ENCODE data around the gene HDHD2. TPM values are rescaled to one million over a fixed set of nuclear protein-coding genes. Genes with fewer than 3 reads are reported as not detected.
"Not testable (repeated sequence)": the region's sequence is repeated elsewhere in the genome, so short reads cannot be mapped to it uniquely, and the experiment has no call there.

The HDHD2 gene
- polyA plus RNA-seq, 3 donors, result 10.6 to 38.1 (median 30.6) TPM

DNA sequence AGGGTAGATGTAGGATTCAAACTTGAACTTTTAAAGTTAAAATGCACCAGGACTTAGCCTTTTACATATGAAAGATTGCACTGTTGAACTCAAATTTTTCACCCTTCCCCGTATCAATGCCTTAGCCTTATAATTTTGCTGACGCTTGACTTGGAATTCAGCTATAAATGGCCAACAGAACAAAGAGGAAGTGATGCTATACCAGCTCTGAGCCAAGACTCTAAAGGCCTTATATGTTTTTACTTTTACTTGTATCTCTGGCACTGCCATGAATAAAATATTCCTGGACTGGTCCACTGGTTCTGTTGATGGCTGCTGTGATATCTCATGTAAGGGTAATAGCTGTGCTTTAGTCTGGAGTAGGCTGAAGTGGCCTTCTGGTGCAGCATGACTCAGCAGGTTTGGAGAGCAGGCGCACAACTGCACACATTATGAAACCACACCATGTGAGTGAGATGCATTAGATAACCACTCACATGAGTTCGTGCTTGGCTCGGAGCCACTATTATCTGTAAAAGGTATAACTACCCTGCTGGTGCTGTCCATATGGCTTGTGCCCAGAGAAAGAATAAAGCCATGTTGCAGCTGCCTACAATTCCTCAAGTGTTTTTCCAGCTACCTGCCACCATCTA lies 34.2 kb upstream of the HDHD2 start:
- peak; percentile 13 to 46 (median 26) for DNase-seq

DNA sequence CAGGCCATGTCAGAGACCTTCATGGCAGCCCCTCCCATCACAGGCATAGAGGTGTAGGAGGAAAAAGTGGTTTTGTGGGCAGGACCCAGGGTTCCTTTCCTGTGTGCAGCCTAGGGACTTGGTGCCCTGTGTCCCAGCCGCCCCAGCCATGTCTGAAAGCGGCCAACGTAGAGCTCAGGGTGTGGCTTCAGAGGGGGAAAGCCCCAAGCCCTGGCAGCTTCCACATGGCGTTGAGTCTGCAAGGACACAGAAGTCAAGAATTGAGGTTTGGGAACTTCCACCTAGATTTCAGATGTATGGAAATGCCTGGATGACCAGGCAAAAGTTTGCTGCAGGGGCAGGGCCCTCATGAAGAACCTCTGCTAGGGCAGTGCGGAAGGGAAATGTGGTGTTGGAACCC lies 31.9 kb upstream of the HDHD2 start:
- H3K36me3 ChIP-seq (replicated peaks in 1 of 2; ENCODE audit: control insufficient read depth in 1 of 2, insufficient read depth in 2 of 2, low read length in 2 of 2); H3K4me3 ChIP-seq (replicated peaks in 1 of 3; ENCODE audit: low read depth in 2 of 3, low read length in 3 of 3); H4K20me1 ChIP-seq (ENCODE audit: insufficient read depth, low read length); H3K4me1 Mint-ChIP-seq; H2AFZ ChIP-seq (ENCODE audit: insufficient read depth, low read depth, low read length, poor library complexity, severe bottlenecking); H3K27me3 ChIP-seq (ENCODE audit: control insufficient read depth in 2 of 2, insufficient read depth in 2 of 2, low read length in 2 of 2); H3K4me2 ChIP-seq (replicated peaks; ENCODE audit: extremely low read depth, low read length, poor library complexity, severe bottlenecking); H3K27ac ChIP-seq (ENCODE audit: low read depth in 1 of 2, low read length in 2 of 2); H3K79me2 ChIP-seq (ENCODE audit: insufficient read depth, low read length); H3K4me3 Mint-ChIP-seq; DNase-seq; H3K36me3 Mint-ChIP-seq; intact Hi-C loops (cut with micrococcal nuclease); H3K27ac Mint-ChIP-seq; H3K4me1 ChIP-seq (ENCODE audit: control insufficient read depth in 1 of 2, insufficient read depth in 2 of 2, low read length in 2 of 2); H3K9ac ChIP-seq (ENCODE audit: insufficient read depth, low read length, poor library complexity, severe bottlenecking): not testable (repeated sequence)
- WGBS (ENCODE audit: insufficient coverage), result 91% methylated on average over 5 of the region's 5 CpGs
- H3K9me3 ChIP-seq (replicated peaks in 1 of 2; ENCODE audit: control insufficient read depth in 1 of 2, insufficient read depth in 1 of 2, low read length in 2 of 2), result peaks cover 4 to 10% of the 10 kb centered on the region in 2 donors
- H3K27me3 Mint-ChIP-seq (ENCODE audit: low read depth in 3 of 3), result peaks cover 4 to 14% (median 7%) of the 10 kb centered on the region in 3 donors
- H3K9me3 Mint-ChIP-seq, result peaks cover 0 to 28% (median 20%) of the 10 kb centered on the region in 7 donors

More for the DNA sequence above, 34.2 kb upstream of the HDHD2 start:
- peak overlapping the region; percentile 15 for H2AFZ ChIP-seq (ENCODE audit: insufficient read depth, low read depth, low read length, poor library complexity, severe bottlenecking)
- peak overlapping the region in 4 of 7 donors; percentile 21 to 64 (median 61) for H3K27ac Mint-ChIP-seq
- peaks cover 2 to 9% of the 10 kb centered on the region in 2 donors for H3K27me3 ChIP-seq (ENCODE audit: control insufficient read depth in 2 of 2, insufficient read depth in 2 of 2, low read length in 2 of 2)
- H3K36me3 ChIP-seq (replicated peaks in 1 of 2; ENCODE audit: control insufficient read depth in 1 of 2, insufficient read depth in 2 of 2, low read length in 2 of 2), result no peaks in the 10 kb centered on the region
- H3K36me3 Mint-ChIP-seq, result no peaks in the 10 kb centered on the region
- no peak overlapping the region for H3K27ac ChIP-seq (ENCODE audit: low read depth in 1 of 2, low read length in 2 of 2)
- peak overlapping the region in 1 of 2 donors; percentile 69 for H3K4me3 Mint-ChIP-seq
- H3K4me3 ChIP-seq (replicated peaks in 1 of 3; ENCODE audit: low read depth in 2 of 3, low read length in 3 of 3), result no peak overlapping the region
- no peaks in the 10 kb centered on the region for H4K20me1 ChIP-seq (ENCODE audit: insufficient read depth, low read length)
- no peaks in the 10 kb centered on the region for H3K79me2 ChIP-seq (ENCODE audit: insufficient read depth, low read length)
- H3K9me3 ChIP-seq (replicated peaks in 1 of 2; ENCODE audit: control insufficient read depth in 1 of 2, insufficient read depth in 1 of 2, low read length in 2 of 2), result peaks cover 4 to 10% of the 10 kb centered on the region in 2 donors
- intact Hi-C loops (cut with micrococcal nuclease), result no loop called here
- H3K4me1 ChIP-seq (ENCODE audit: control insufficient read depth in 1 of 2, insufficient read depth in 2 of 2, low read length in 2 of 2), result no peaks in the 10 kb centered on the region
- H3K4me1 Mint-ChIP-seq, result peaks cover 2% of the 10 kb centered on the region
- WGBS (ENCODE audit: insufficient coverage), result no CpG with 5 or more reads among the region's 5 CpGs
- H3K9ac ChIP-seq (ENCODE audit: insufficient read depth, low read length, poor library complexity, severe bottlenecking), result no peak overlapping the region
- TF ChIP-seq, protein P1, sequence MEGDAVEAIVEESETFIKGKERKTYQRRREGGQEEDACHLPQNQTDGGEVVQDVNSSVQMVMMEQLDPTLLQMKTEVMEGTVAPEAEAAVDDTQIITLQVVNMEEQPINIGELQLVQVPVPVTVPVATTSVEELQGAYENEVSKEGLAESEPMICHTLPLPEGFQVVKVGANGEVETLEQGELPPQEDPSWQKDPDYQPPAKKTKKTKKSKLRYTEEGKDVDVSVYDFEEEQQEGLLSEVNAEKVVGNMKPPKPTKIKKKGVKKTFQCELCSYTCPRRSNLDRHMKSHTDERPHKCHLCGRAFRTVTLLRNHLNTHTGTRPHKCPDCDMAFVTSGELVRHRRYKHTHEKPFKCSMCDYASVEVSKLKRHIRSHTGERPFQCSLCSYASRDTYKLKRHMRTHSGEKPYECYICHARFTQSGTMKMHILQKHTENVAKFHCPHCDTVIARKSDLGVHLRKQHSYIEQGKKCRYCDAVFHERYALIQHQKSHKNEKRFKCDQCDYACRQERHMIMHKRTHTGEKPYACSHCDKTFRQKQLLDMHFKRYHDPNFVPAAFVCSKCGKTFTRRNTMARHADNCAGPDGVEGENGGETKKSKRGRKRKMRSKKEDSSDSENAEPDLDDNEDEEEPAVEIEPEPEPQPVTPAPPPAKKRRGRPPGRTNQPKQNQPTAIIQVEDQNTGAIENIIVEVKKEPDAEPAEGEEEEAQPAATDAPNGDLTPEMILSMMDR (IDR thresholded peaks at IDR 0.05), result no peak
- peaks cover 0 to 30% (median 25%) of the 10 kb centered on the region in 7 donors for H3K9me3 Mint-ChIP-seq
- H3K27me3 Mint-ChIP-seq (ENCODE audit: low read depth in 3 of 3), result peaks cover 2 to 10% (median 8%) of the 10 kb centered on the region in 3 donors
- H3K4me2 ChIP-seq (replicated peaks; ENCODE audit: extremely low read depth, low read length, poor library complexity, severe bottlenecking), result peak overlapping the region; percentile 27
